Hematopoietic multipotent progenitor cell treated with erythropoietin and hydrocortisone succinate and interleukin-3 and kit ligand, for 17 days (in vitro differentiated cells): Measurements from ENCODE around the gene TPBGL.

Experiments
- DNase-seq: peaks from one replicate; pipeline ENCODE4 v3.0.0-alpha.2; 2015; ENCODE audit warnings: low spot score

Gene TPBGL

GRCh38 chr11:75240311-75241035 lies at the start of gene TPBGL:
Gene TPBGL, plus strand, starts transcription at chr11:75240774. Its CDS starts 276 bp downstream, at chr11:75241050.
- no peak for DNase-seq

GRCh38 chr11:75191330-75191717 lies 49.2 kb upstream of the TPBGL start:
- no peak for DNase-seq

GRCh38 chr11:75193271-75193670 lies 47.3 kb upstream of the TPBGL start:
- DNase-seq, result no peak

- DNase-seq, result no peak
These were observed 46.9 kb upstream of the TPBGL start for GRCh38 chr11:75193711-75194110.

GRCh38 chr11:75194147-75194546 lies 46.4 kb upstream of the TPBGL start:
- DNase-seq, result no peak

GRCh38 chr11:75195167-75195962 lies 45.2 kb upstream of the TPBGL start:
- no peak for DNase-seq

- no peak for DNase-seq
These were observed 44.1 kb upstream of the TPBGL start for GRCh38 chr11:75196426-75196825.

GRCh38 chr11:75197512-75198277 lies 42.9 kb upstream of the TPBGL start:
- no peak for DNase-seq

- DNase-seq, result no peak
These were observed 42.1 kb upstream of the TPBGL start for GRCh38 chr11:75198278-75198973.

- DNase-seq, result no peak
These were observed 41.1 kb upstream of the TPBGL start for GRCh38 chr11:75199412-75199955.

- DNase-seq, result no peak
These were observed 40.5 kb upstream of the TPBGL start for GRCh38 chr11:75200051-75200450.

GRCh38 chr11:75200531-75200930 lies 40.0 kb upstream of the TPBGL start:
- DNase-seq, result no peak

GRCh38 chr11:75201771-75202170 lies 38.8 kb upstream of the TPBGL start:
- DNase-seq, result no peak

- DNase-seq, result no peak
These were observed 38.4 kb upstream of the TPBGL start for GRCh38 chr11:75202195-75202594.

- no peak for DNase-seq
These were observed 37.4 kb upstream of the TPBGL start for GRCh38 chr11:75203138-75203537.

- DNase-seq, result no peak
These were observed 36.9 kb upstream of the TPBGL start for GRCh38 chr11:75203641-75204011.

GRCh38 chr11:75204012-75204674 lies 36.4 kb upstream of the TPBGL start:
- no peak for DNase-seq

GRCh38 chr11:75204685-75205563 lies 35.6 kb upstream of the TPBGL start:
- DNase-seq, result peak; percentile 76

- no peak for DNase-seq
These were observed 35.0 kb upstream of the TPBGL start for GRCh38 chr11:75205564-75206020.

GRCh38 chr11:75208446-75208845 lies 32.1 kb upstream of the TPBGL start:
- DNase-seq, result no peak
